SK-MEL-5 (cell line): ENCODE data around the gene MIOX. TPM values are rescaled to one million over a fixed set of nuclear protein-coding genes. Genes with fewer than 3 reads are reported as not detected.
"Not testable (repeated sequence)": the region's sequence is repeated elsewhere in the genome, so short reads cannot be mapped to it uniquely, and the experiment has no call there.

Experiments used
- DNase-seq: peaks from one replicate; pipeline ENCODE4 v3.0.0-alpha.2; 2016; ENCODE audit warnings: low read depth, low spot score
- in situ Hi-C: cut with HindIII; loops from 2 replicates; pipeline ENCODE4 v1.10.0; 2016; ENCODE audit warnings: low sequenced_read_pairs, high pct_unique_total_duplicates, low pct_unique_long_range_greater_than_20kb
- total RNA-seq: library from RNA; depleted of rRNA; stranded (reverse); fragments of >200 nt; shearing (Covaris generic); gene quantifications from 2 replicates; pipeline ENCODE4 v1.2.3, GENCODE V29; 2014

The MIOX gene
- total RNA-seq, 1 experiment from 2014 or later: not detected

- DNase-seq: no peak
- in situ Hi-C loops: no loop called here
These were observed 17.0 kb downstream of the MIOX start for GRCh38 chr22:50503475-50504145.

GRCh38 chr22:50504369-50505211 is 17.9 kb downstream of the MIOX start:
- in situ Hi-C loops: no loop called here
- DNase-seq: no peak

GRCh38 chr22:50505276-50505775 is 18.7 kb downstream of the MIOX start:
- no peak for DNase-seq
- in situ Hi-C loops: no loop called here

- no peak for DNase-seq
- in situ Hi-C loops: no loop called here
These were observed 19.3 kb downstream of the MIOX start for GRCh38 chr22:50505776-50506610.

- no peak for DNase-seq
- in situ Hi-C loops: no loop called here
These were observed 20.2 kb downstream of the MIOX start for GRCh38 chr22:50506611-50507420.

- DNase-seq: no peak
These were observed 20.8 kb downstream of the MIOX start, which contains the start of gene LMF2 for GRCh38 chr22:50507421-50507990. LMF2 (minus strand) TSS chr22:50507702; CDS start chr22:50507675, 27 bp downstream.

GRCh38 chr22:50507991-50508884 is 21.6 kb downstream of the MIOX start, which contains the start of gene NCAPH2:
NCAPH2 (plus strand) TSS chr22:50508224; CDS start chr22:50508338, 114 bp downstream.
- peak; percentile 97 for DNase-seq
- in situ Hi-C loops: no loop called here

More at GRCh38 chr22:50507421-50507990, 20.8 kb downstream of the MIOX start, which contains the start of gene LMF2:
- in situ Hi-C loops: no loop called here

- in situ Hi-C loops: no loop called here
- no peak for DNase-seq
These were observed 22.2 kb downstream of the MIOX start for GRCh38 chr22:50508897-50509296.

- no peak for DNase-seq
- in situ Hi-C loops: no loop called here
These were observed 26.5 kb downstream of the MIOX start for GRCh38 chr22:50513175-50513574.

- DNase-seq: no peak
- in situ Hi-C loops: no loop called here
These were observed 29.4 kb downstream of the MIOX start for GRCh38 chr22:50516068-50516467.

GRCh38 chr22:50516891-50517290 is 30.2 kb downstream of the MIOX start:
- in situ Hi-C loops: no loop called here
- DNase-seq: no peak

GRCh38 chr22:50517495-50518260 is 31.0 kb downstream of the MIOX start:
- DNase-seq: no peak

GRCh38 chr22:50518606-50519005 is 31.9 kb downstream of the MIOX start:
- DNase-seq: no peak
- in situ Hi-C loops: no loop called here

More at GRCh38 chr22:50517495-50518260, 31.0 kb downstream of the MIOX start:
- in situ Hi-C loops: no loop called here

GRCh38 chr22:50519151-50519550 is 32.5 kb downstream of the MIOX start:
- DNase-seq: no peak
- in situ Hi-C loops: no loop called here

GRCh38 chr22:50520184-50520583 is 33.5 kb downstream of the MIOX start:
- DNase-seq, in situ Hi-C loops: not testable (repeated sequence)
